ENCODE data around the gene FUCA2.

DNA sequence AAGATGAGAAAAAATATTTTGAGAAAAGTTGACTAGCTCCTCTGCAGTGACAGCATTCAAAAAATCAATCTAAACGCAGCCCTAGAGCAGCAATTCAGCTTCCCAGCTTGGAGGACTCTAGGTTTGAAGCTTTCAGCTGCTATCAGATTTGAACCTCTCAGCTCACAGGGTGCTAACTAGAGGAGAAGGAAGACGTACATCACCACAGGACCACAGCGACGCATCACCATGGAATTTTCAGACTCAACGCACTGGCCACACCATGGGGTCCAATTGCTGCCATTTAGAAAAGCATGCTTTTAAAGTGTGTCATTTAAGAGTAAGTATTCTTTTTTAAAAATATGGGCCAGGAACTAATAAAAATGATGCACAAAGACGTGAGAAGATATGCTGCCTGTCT is 45.0 kb upstream of the FUCA2 start:
- TF ChIP-seq CTCF (IDR thresholded peaks at IDR 0.05), result no peak
- no peak for TF ChIP-seq POLR2AphosphoS5 (IDR thresholded peaks at IDR 0.05; ENCODE audit: insufficient read depth in 1 of 2, low read depth in 1 of 2)

Data from vagina (tissue), 2 donors.